B cell (primary cell): ENCODE measurements around the gene RAB3A.

ENCODE experiments used
- EZH2 ChIP-seq: IDR thresholded peaks from 2 replicates; pipeline ENCODE4 v1.6.1; 2012; ENCODE audit warnings: borderline replicate concordance, low read depth, mild to moderate bottlenecking, moderate library complexity, low read length; ENCODE audit not compliant: insufficient read depth, poor library complexity, severe bottlenecking
- TF ChIP-seq, protein P1 (sequence below): fragments of 200-600 bp; IDR thresholded peaks from one replicate; pipeline ENCODE4 v1.8.0; 2022; ENCODE audit warnings: antibody characterized with exemption, mild to moderate bottlenecking

DNA sequence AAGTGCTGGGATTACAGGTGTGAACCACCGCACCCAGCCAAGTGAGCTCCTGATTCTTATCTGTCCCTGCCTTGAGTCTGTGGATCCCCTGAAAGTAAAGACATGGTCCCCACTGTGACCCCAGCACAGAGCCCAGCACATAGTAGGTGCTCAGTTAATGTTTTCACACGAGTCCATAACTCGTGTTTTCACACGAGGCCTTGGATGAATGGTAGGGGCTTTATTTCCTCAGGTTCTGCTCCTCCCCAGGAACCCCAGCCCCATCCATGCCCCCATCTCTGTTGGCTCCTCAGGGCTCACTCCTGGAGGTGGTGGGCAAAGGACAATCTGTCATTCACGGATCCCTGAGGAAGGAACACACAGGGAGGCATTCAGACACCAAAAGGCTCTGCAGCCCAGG, 46.0 kb upstream of the RAB3A start:
- TF ChIP-seq, protein P1, sequence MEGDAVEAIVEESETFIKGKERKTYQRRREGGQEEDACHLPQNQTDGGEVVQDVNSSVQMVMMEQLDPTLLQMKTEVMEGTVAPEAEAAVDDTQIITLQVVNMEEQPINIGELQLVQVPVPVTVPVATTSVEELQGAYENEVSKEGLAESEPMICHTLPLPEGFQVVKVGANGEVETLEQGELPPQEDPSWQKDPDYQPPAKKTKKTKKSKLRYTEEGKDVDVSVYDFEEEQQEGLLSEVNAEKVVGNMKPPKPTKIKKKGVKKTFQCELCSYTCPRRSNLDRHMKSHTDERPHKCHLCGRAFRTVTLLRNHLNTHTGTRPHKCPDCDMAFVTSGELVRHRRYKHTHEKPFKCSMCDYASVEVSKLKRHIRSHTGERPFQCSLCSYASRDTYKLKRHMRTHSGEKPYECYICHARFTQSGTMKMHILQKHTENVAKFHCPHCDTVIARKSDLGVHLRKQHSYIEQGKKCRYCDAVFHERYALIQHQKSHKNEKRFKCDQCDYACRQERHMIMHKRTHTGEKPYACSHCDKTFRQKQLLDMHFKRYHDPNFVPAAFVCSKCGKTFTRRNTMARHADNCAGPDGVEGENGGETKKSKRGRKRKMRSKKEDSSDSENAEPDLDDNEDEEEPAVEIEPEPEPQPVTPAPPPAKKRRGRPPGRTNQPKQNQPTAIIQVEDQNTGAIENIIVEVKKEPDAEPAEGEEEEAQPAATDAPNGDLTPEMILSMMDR: no peak
- TF ChIP-seq EZH2: no peak
